ENCODE measurements around the gene BCL7C.
"Not testable (repeated sequence)": the region's sequence is repeated elsewhere in the genome, so short reads cannot be mapped to it uniquely, and the experiment has no call there.

Gene BCL7C

DNA sequence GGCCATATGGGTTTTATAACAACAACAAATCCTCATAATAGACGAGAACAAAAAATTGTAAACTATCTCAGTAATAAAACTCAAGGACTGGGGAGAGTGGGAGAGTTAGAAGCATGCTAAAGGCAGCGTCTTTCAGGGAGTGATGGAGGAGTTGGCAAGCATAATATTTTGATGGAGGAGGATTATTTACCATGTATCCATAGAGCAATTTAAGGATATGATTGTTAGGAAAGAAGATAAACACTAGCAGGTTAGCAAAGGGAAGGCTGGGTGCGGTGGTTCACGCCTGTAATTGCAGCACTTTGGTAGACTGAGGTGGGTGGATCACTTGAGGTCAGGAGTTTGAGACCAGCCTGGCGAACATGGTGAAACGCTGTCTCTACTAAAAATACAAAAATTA lies 27.8 kb downstream of the BCL7C start:
- TF ChIP-seq, protein P1, sequence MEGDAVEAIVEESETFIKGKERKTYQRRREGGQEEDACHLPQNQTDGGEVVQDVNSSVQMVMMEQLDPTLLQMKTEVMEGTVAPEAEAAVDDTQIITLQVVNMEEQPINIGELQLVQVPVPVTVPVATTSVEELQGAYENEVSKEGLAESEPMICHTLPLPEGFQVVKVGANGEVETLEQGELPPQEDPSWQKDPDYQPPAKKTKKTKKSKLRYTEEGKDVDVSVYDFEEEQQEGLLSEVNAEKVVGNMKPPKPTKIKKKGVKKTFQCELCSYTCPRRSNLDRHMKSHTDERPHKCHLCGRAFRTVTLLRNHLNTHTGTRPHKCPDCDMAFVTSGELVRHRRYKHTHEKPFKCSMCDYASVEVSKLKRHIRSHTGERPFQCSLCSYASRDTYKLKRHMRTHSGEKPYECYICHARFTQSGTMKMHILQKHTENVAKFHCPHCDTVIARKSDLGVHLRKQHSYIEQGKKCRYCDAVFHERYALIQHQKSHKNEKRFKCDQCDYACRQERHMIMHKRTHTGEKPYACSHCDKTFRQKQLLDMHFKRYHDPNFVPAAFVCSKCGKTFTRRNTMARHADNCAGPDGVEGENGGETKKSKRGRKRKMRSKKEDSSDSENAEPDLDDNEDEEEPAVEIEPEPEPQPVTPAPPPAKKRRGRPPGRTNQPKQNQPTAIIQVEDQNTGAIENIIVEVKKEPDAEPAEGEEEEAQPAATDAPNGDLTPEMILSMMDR (IDR thresholded peaks at IDR 0.05; ENCODE audit: insufficient read depth, low read length, missing control alignments) = no peak
- no peak for DNase-seq (ENCODE audit: low read depth, low spot score)
- no peak overlapping the region for H3K4me3 ChIP-seq (ENCODE audit: low read depth, low read length)
- CTCF ChIA-PET = interaction anchor here (1.2 kb wide), 1 partner anchor 18 kb away, joined by 4 read pairs; no protein-coding TSS in a partner anchor
- POLR2A ChIA-PET = no interaction called here

DNA sequence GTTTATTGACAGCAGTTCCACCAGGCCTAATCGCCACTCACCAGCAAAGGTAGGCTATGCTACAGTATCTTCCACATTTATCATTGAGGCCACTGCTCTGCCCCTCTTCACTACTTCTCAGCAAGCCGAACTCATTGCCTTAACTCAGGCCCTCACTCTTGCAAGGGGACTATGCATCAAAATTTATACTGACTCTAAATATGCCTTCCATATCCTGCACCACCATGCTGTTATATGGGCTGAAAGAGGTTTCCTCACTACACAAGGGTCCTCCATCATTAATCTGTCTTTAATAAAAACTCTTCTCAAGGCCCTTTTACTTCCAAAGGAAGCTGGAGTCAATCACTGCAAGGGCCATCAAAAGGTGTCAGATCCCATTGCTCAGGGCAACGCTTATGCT lies 30.7 kb downstream of the BCL7C start:
- DNase-seq (ENCODE audit: low read depth, low spot score); CTCF ChIA-PET; POLR2A ChIA-PET; H3K4me3 ChIP-seq (ENCODE audit: low read depth, low read length): not testable (repeated sequence)

DNA sequence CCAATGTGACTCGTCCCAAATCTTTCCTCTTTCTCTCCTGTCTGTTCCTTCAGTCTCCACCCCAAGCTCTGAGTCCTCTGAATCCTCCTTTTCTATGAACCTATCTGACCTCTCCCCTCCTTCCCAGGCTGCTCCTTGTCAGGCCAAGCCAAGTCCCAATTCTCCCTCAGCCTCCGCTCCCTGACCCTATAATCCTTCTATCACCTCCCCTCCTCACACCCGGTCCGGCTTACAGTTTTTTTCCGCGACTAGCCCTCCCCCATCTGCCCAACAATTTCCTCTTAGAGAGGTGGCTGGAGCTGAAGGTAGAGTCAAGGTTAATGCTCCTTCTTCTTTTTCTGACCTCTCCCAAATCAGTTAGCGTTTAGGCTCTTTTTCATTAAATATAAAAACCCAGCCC lies 33.1 kb downstream of the BCL7C start:
- CTCF ChIA-PET = interaction anchor here (1.1 kb wide), 1 partner anchor 15 kb away, joined by 8 read pairs; no protein-coding TSS in a partner anchor
- DNase-seq (ENCODE audit: low read depth, low spot score); POLR2A ChIA-PET; H3K4me3 ChIP-seq (ENCODE audit: low read depth, low read length): not testable (repeated sequence)

DNA sequence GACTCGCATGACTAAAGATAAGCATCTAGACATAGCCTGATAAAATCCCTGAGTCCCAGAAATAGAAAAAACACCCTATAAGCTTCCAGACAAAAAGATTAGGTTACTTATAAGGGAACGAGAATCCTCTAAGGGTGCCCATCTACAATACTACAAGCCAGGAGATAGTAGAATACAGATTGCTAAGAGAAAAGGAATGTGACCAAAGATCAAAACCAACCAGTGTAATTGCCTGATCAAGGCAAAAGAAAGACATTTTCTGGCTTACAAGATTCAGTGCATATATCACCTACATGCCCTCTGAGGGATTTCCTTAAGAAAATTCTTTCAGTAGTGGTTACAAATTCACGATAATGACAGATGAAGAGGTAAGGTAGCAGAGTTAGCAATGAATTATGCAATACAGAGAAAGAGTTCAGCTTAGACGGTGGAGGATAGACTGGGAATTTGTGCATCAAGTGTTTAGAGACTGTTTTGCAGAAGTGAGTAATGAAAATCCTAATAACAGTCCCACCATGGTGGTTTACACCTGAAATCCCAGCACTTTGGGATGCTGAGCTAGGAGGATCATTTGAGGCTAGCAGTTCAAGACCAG lies 35.0 kb downstream of the BCL7C start:
- no peak overlapping the region for H3K4me3 ChIP-seq (ENCODE audit: low read depth, low read length)
- ChIA-PET POLR2A (interaction anchor here (1.6 kb wide), 1 partner anchor 37 kb away, joined by 6 read pairs; the partner anchor contains the start of gene CTF1), CTCF (interaction anchor here (1.1 to 7.6 kb wide), 2 partner anchors 14 to 45 kb away, joined by 4 to 83 read pairs; no protein-coding TSS in a partner anchor)
- TF ChIP-seq, protein P1 (IDR thresholded peaks at IDR 0.05; ENCODE audit: insufficient read depth, low read length, missing control alignments) = no peak
- no peak for DNase-seq (ENCODE audit: low read depth, low spot score)

DNA sequence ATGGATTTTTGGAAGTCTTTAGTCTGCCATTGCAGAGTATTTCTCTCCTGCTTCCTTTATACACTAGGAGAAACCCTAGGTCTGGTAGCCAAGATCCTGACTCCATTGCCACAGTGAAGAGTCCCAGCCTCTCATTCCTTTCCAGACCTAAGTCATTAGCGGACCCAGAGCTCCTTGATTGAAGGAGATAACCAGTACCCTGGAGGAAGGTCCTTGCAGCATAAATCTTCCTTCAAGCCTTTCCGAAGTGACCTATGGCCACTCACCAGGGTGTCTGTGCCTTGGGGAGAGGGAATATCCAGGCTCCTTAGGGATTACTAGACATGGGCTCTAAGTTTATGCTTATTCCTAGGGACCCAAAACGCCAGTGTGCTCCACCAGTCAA lies 35.8 kb downstream of the BCL7C start:
- TF ChIP-seq, protein P1 (IDR thresholded peaks at IDR 0.05; ENCODE audit: insufficient read depth, low read length, missing control alignments) = no peak
- CTCF ChIA-PET = interaction anchor here (7.6 kb wide), 1 partner anchor 13 kb away, joined by 83 read pairs; no protein-coding TSS in a partner anchor
- no peak for DNase-seq (ENCODE audit: low read depth, low spot score)
- POLR2A ChIA-PET = interaction anchor here (1.6 kb wide), 1 partner anchor 38 kb away, joined by 6 read pairs; the partner anchor contains the start of gene CTF1
- no peak overlapping the region for H3K4me3 ChIP-seq (ENCODE audit: low read depth, low read length)

DNA sequence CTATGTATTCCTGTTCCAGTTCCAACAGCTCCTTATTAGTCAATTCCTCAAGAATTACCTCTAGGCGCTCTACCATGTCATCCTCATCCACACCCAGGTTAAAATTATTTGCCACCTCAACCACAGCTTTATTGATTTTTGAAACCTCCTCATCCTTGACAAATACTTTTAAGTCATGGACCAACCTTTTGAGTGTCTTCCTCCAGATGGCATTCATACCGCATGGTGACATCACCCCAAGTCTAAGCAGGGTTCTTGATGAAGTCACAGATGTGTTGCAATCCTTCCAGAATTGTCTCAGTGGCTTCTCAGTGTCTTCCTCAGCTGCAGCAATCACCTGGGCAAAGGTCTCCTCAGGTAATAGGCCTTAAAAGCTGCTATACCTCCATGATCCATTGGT lies 40.1 kb downstream of the BCL7C start:
- TF ChIP-seq, protein P1 (IDR thresholded peaks at IDR 0.05; ENCODE audit: insufficient read depth, low read length, missing control alignments) = no peak
- DNase-seq (ENCODE audit: low read depth, low spot score) = no peak
- POLR2A ChIA-PET = no interaction called here
- no peak overlapping the region for H3K4me3 ChIP-seq (ENCODE audit: low read depth, low read length)
- CTCF ChIA-PET = interaction anchor here (1.5 to 7.6 kb wide), 3 partner anchors 9 to 41 kb away, joined by 4 to 83 read pairs (median 8); no protein-coding TSS in a partner anchor

DNA sequence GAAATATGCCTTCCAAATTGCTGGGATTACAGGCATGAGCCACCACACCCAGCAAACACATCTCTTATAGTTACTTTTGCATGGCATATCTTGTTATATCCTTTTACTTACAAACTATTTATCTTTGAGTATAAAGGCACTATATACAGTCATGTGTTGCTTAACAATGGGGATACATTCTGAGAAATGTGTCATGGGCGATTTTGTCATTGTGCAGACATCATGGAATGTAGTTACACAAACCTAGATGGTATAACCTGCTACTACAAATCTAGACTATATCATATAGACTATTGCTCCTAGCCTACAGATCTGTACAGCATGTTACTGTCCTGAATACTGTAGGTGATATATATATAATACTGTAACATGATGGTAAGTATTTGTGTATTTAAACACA lies 43.6 kb downstream of the BCL7C start:
- ChIA-PET CTCF (interaction anchor here (1.0 to 1.1 kb wide), 2 partner anchors 11 to 51 kb away, joined by 3 to 5 read pairs; no protein-coding TSS in a partner anchor), POLR2A (no interaction called here)
- DNase-seq (ENCODE audit: low read depth, low spot score) = no peak
- TF ChIP-seq, protein P1 (IDR thresholded peaks at IDR 0.05; ENCODE audit: insufficient read depth, low read length, missing control alignments) = no peak
- H3K4me3 ChIP-seq (ENCODE audit: low read depth, low read length) = no peak overlapping the region
